K562 (cell line): ENCODE data around the gene EDARADD. TPM values are rescaled to one million over a fixed set of nuclear protein-coding genes. Genes with fewer than 3 reads are reported as not detected.
A peak's percentile ranks its signal among the peaks of the same experiment; 100 is the strongest.

Experiments used
- ARID1B ChIP-seq: fragments of 450-650 bp; IDR thresholded peaks from 2 replicates; pipeline ENCODE4 v1.6.1; 2016; ENCODE audit warnings: antibody characterized with exemption, mild to moderate bottlenecking, inconsistent platforms
- ASH1L ChIP-seq: fragments of 450-650 bp; IDR thresholded peaks from 2 replicates; pipeline ENCODE4 v1.6.1; 2018; ENCODE audit warnings: borderline replicate concordance, mild to moderate bottlenecking, low read depth; ENCODE audit not compliant: partially characterized antibody
- CEBPB ChIP-seq: fragments of 450-650 bp; IDR thresholded peaks from 2 replicates; pipeline ENCODE4 v1.6.1; 2016; ENCODE audit warnings: missing genetic modification characterization, missing compliant biosample characterization
- HMBOX1 ChIP-seq: sonication (generic); IDR thresholded peaks from 2 replicates; pipeline ENCODE4 v1.6.1; 2016
- IRF9 ChIP-seq: fragments of 450-650 bp; IDR thresholded peaks from 2 replicates; pipeline ENCODE4 v1.6.1; 2016; ENCODE audit warnings: missing biosample characterization, missing genetic modification characterization
- SMARCA4 ChIP-seq: fragments of 450-650 bp; IDR thresholded peaks from 2 replicates; pipeline ENCODE4 v1.6.1; 2016
- polyA plus RNA-seq, 8 experiments: library from polyadenylated mRNA; depleted of rRNA in 4 of 8; stranded (reverse) in 5 of 8; unstranded in 3 of 8; fragments of >200 nt; fragmentation: Nextera tagmentation in 2 of 8; fragmentation: Illumina TruSeq in 1 of 8; extraction: Ambion mirVana in 2 of 8; extraction: Trizol in 1 of 8; gene quantifications; 2 replicates each; pipeline versions ENCODE4 v1.2.1 to v1.2.3, GENCODE V29; 2011 to 2014; ENCODE audit warnings: inconsistent platforms in 1 of 8, missing spikeins in 1 of 8
- total RNA-seq, 7 experiments: library from RNA; depleted of rRNA in 6 of 7; stranded (reverse); fragments of >200 nt in 6 of 7; fragmentation: Illumina TruSeq in 2 of 7; extraction: Trizol in 2 of 7; gene quantifications; 2 replicates each; pipeline versions ENCODE4 v1.2.1 to v1.2.3, GENCODE V29; 2011 to 2021; ENCODE audit warnings: low replicate concordance in 1 of 7
- TF ChIP-seq, protein P1 (sequence below): fragments of 450-650 bp; IDR thresholded peaks from 2 replicates; pipeline ENCODE4 v1.6.1; 2016; ENCODE audit warnings: mild to moderate bottlenecking, moderate library complexity
- TF ChIP-seq, protein P2 (sequence below): IDR thresholded peaks from 3 replicates; pipeline ENCODE4 v1.6.1; 2011; ENCODE audit warnings: borderline replicate concordance, mild to moderate bottlenecking; ENCODE audit not compliant: insufficient read length, insufficient read depth

Gene EDARADD
- total and polyA plus RNA-seq, 9 of the 15 experiments (the other 6 are each of a cell fraction or from before 2014, with no cell fraction given), result 0.46 to 32.4 (median 20.6) TPM

- TF ChIP-seq, protein P1, sequence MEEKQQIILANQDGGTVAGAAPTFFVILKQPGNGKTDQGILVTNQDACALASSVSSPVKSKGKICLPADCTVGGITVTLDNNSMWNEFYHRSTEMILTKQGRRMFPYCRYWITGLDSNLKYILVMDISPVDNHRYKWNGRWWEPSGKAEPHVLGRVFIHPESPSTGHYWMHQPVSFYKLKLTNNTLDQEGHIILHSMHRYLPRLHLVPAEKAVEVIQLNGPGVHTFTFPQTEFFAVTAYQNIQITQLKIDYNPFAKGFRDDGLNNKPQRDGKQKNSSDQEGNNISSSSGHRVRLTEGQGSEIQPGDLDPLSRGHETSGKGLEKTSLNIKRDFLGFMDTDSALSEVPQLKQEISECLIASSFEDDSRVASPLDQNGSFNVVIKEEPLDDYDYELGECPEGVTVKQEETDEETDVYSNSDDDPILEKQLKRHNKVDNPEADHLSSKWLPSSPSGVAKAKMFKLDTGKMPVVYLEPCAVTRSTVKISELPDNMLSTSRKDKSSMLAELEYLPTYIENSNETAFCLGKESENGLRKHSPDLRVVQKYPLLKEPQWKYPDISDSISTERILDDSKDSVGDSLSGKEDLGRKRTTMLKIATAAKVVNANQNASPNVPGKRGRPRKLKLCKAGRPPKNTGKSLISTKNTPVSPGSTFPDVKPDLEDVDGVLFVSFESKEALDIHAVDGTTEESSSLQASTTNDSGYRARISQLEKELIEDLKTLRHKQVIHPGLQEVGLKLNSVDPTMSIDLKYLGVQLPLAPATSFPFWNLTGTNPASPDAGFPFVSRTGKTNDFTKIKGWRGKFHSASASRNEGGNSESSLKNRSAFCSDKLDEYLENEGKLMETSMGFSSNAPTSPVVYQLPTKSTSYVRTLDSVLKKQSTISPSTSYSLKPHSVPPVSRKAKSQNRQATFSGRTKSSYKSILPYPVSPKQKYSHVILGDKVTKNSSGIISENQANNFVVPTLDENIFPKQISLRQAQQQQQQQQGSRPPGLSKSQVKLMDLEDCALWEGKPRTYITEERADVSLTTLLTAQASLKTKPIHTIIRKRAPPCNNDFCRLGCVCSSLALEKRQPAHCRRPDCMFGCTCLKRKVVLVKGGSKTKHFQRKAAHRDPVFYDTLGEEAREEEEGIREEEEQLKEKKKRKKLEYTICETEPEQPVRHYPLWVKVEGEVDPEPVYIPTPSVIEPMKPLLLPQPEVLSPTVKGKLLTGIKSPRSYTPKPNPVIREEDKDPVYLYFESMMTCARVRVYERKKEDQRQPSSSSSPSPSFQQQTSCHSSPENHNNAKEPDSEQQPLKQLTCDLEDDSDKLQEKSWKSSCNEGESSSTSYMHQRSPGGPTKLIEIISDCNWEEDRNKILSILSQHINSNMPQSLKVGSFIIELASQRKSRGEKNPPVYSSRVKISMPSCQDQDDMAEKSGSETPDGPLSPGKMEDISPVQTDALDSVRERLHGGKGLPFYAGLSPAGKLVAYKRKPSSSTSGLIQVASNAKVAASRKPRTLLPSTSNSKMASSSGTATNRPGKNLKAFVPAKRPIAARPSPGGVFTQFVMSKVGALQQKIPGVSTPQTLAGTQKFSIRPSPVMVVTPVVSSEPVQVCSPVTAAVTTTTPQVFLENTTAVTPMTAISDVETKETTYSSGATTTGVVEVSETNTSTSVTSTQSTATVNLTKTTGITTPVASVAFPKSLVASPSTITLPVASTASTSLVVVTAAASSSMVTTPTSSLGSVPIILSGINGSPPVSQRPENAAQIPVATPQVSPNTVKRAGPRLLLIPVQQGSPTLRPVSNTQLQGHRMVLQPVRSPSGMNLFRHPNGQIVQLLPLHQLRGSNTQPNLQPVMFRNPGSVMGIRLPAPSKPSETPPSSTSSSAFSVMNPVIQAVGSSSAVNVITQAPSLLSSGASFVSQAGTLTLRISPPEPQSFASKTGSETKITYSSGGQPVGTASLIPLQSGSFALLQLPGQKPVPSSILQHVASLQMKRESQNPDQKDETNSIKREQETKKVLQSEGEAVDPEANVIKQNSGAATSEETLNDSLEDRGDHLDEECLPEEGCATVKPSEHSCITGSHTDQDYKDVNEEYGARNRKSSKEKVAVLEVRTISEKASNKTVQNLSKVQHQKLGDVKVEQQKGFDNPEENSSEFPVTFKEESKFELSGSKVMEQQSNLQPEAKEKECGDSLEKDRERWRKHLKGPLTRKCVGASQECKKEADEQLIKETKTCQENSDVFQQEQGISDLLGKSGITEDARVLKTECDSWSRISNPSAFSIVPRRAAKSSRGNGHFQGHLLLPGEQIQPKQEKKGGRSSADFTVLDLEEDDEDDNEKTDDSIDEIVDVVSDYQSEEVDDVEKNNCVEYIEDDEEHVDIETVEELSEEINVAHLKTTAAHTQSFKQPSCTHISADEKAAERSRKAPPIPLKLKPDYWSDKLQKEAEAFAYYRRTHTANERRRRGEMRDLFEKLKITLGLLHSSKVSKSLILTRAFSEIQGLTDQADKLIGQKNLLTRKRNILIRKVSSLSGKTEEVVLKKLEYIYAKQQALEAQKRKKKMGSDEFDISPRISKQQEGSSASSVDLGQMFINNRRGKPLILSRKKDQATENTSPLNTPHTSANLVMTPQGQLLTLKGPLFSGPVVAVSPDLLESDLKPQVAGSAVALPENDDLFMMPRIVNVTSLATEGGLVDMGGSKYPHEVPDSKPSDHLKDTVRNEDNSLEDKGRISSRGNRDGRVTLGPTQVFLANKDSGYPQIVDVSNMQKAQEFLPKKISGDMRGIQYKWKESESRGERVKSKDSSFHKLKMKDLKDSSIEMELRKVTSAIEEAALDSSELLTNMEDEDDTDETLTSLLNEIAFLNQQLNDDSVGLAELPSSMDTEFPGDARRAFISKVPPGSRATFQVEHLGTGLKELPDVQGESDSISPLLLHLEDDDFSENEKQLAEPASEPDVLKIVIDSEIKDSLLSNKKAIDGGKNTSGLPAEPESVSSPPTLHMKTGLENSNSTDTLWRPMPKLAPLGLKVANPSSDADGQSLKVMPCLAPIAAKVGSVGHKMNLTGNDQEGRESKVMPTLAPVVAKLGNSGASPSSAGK, result peak; percentile 49
- TF ChIP-seq CEBPB (peak; percentile 92), HMBOX1 (no peak), ASH1L (no peak), ARID1B (peak; percentile 55), IRF9 (tag) (0 out of 2 replicates have a peak, but pooled peaks have one; percentile 18), SMARCA4 (peak; percentile 53; the same call in 1 of the 2 replicates)
- TF ChIP-seq, protein P2, sequence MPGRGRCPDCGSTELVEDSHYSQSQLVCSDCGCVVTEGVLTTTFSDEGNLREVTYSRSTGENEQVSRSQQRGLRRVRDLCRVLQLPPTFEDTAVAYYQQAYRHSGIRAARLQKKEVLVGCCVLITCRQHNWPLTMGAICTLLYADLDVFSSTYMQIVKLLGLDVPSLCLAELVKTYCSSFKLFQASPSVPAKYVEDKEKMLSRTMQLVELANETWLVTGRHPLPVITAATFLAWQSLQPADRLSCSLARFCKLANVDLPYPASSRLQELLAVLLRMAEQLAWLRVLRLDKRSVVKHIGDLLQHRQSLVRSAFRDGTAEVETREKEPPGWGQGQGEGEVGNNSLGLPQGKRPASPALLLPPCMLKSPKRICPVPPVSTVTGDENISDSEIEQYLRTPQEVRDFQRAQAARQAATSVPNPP, result no peak
These were observed 3.2 kb downstream of the EDARADD start (continued) for GRCh38 chr1:236397173-236397759.
